Natural killer cell (primary cell): ENCODE measurements around the gene FXYD3. TPM values are rescaled to one million over a fixed set of nuclear protein-coding genes. Genes with fewer than 3 reads are reported as not detected.

ENCODE experiments used
- ATAC-seq, 3 donors: fragments of 150-1000 bp in 2 of 3; fragments of 200-7000 bp in 1 of 3; cut with Tn5 transposase; 1 replicate in 1 of 3; 2 replicates in 2 of 3; pipeline ENCODE4 v1.10.0; 2021; ENCODE audit warnings: mild to moderate bottlenecking in 2 of 3, moderate library complexity in 2 of 3
- DNase-seq, 2 donors: peaks; one replicate each; pipeline versions ENCODE4 v3.0.0 to v3.0.0-alpha.2; 2013 to 2021; ENCODE audit warnings: mixed read lengths in 1 of 2
- H3K27ac ChIP-seq: one replicate; pipeline ENCODE4 v1.5.1; 2013; ENCODE audit warnings: mild to moderate bottlenecking, low read length
- H3K27me3 ChIP-seq: one replicate; pipeline ENCODE4 v1.6.1; 2013; ENCODE audit warnings: low read length; ENCODE audit not compliant: control insufficient read depth, insufficient read depth
- H3K36me3 ChIP-seq: one replicate; pipeline ENCODE4 v1.6.1; 2013; ENCODE audit warnings: low read length; ENCODE audit not compliant: control insufficient read depth, insufficient read depth
- H3K4me1 ChIP-seq: one replicate; pipeline ENCODE4 v1.6.1; 2013; ENCODE audit warnings: low read length; ENCODE audit not compliant: control insufficient read depth, insufficient read depth
- H3K4me3 ChIP-seq: one replicate; pipeline ENCODE4 v1.5.1; 2013; ENCODE audit warnings: low read length
- H3K9me3 ChIP-seq: one replicate; pipeline ENCODE4 v1.6.1; 2013; ENCODE audit warnings: low read length; ENCODE audit not compliant: control insufficient read depth, insufficient read depth
- H3K27ac Mint-ChIP-seq, 2 donors: one replicate each; pipeline ENCODE4 v1.8.0; 2022; ENCODE audit warnings: mild to moderate bottlenecking in 2 of 2, mixed read lengths in 2 of 2, moderate library complexity in 1 of 2
- H3K27me3 Mint-ChIP-seq, 2 donors: one replicate each; pipeline ENCODE4 v1.8.0; 2022; ENCODE audit warnings: low read depth in 2 of 2, mixed read lengths in 2 of 2
- H3K36me3 Mint-ChIP-seq: one replicate; pipeline ENCODE4 v1.8.0; 2022; ENCODE audit warnings: mixed read lengths
- H3K4me1 Mint-ChIP-seq, 2 donors: one replicate each; pipeline ENCODE4 v1.8.0; 2022; ENCODE audit warnings: mixed read lengths in 2 of 2
- H3K4me3 Mint-ChIP-seq: one replicate; pipeline ENCODE4 v1.8.0; 2022; ENCODE audit warnings: mild to moderate bottlenecking, moderate library complexity, mixed read lengths
- H3K9me3 Mint-ChIP-seq, 2 donors: one replicate each; pipeline ENCODE4 v1.8.0; 2022; ENCODE audit warnings: mixed read lengths in 2 of 2
- CTCF ChIP-seq: fragments of 200-600 bp; IDR thresholded peaks from one replicate; pipeline ENCODE4 v1.8.0; 2022; ENCODE audit warnings: antibody characterized with exemption
- WGBS: methylation state at CpG from one replicate; pipeline ENCODE4 v1.1.7; 2013; ENCODE audit warnings: missing lambda C conversion rate; ENCODE audit not compliant: insufficient coverage; 5-methylcytosine and 5-hydroxymethylcytosine counted together
- intact Hi-C: fragments of 100-400 bp; cut with micrococcal nuclease; formaldehyde crosslinking; loops from one replicate; pipeline ENCODE4 v1.14.2; 2022
- total RNA-seq, 4 donors: library from RNA; stranded (reverse); fragments of 120-200 nt in 1 of 4; gene quantifications; one replicate each; pipeline versions ENCODE4 v1.2.3 to v1.2.4, GENCODE V29; 2013 to 2022

FXYD3 gene
- total RNA-seq, 3 donors from 2014 or later (not counting 1 experiment from before 2014, with no cell fraction given): not detected

GRCh38 chr19:35080613-35081170 lies 34.9 kb upstream of the FXYD3 start:
- no peak overlapping the region for H3K4me3 Mint-ChIP-seq
- Histone ChIP-seq H3K9me3 (no peaks in the 10 kb centered on the region), H3K36me3 (no peaks in the 10 kb centered on the region), H3K27me3 (no peaks in the 10 kb centered on the region), H3K27ac (no peak overlapping the region), H3K4me3 (no peak overlapping the region), H3K4me1 (peaks cover 40% of the 10 kb centered on the region)
- ATAC-seq (no peak), DNase-seq (no peak)
- H3K9me3 Mint-ChIP-seq: no peaks in the 10 kb centered on the region
- no peaks in the 10 kb centered on the region for H3K36me3 Mint-ChIP-seq
- intact Hi-C loops: no loop called here
- 92% methylated on average over 16 of the region's 16 CpGs for WGBS
- TF ChIP-seq CTCF: no peak
- H3K27ac Mint-ChIP-seq: no peak overlapping the region
- peaks cover 0 to 14% of the 10 kb centered on the region in 2 donors for H3K27me3 Mint-ChIP-seq
- peaks cover 3 to 22% of the 10 kb centered on the region in 2 donors for H3K4me1 Mint-ChIP-seq

- Mint-ChIP-seq H3K9me3 (no peaks in the 10 kb centered on the region), H3K4me3 (no peak overlapping the region), H3K36me3 (no peaks in the 10 kb centered on the region), H3K27ac (no peak overlapping the region), H3K27me3 (peaks cover 0 to 14% of the 10 kb centered on the region in 2 donors), H3K4me1 (peaks cover 8 to 27% of the 10 kb centered on the region in 2 donors)
- DNase-seq (no peak), ATAC-seq (no peak)
- Histone ChIP-seq H3K27me3 (no peaks in the 10 kb centered on the region), H3K36me3 (no peaks in the 10 kb centered on the region), H3K4me1 (peaks cover 40% of the 10 kb centered on the region), H3K4me3 (no peak overlapping the region), H3K9me3 (no peaks in the 10 kb centered on the region), H3K27ac (no peak overlapping the region)
- no peak for TF ChIP-seq CTCF
- 84% methylated on average over 6 of the region's 6 CpGs for WGBS
- intact Hi-C loops: no loop called here
Observed at GRCh38 chr19:35081201-35081600, 34.4 kb upstream of the FXYD3 start.

GRCh38 chr19:35083691-35084508 lies 31.7 kb upstream of the FXYD3 start:
- Histone ChIP-seq H3K27me3 (no peaks in the 10 kb centered on the region), H3K36me3 (no peaks in the 10 kb centered on the region), H3K4me3 (no peak overlapping the region), H3K27ac (peak overlapping the region; percentile 41), H3K9me3 (no peaks in the 10 kb centered on the region), H3K4me1 (peaks cover 39% of the 10 kb centered on the region)
- Mint-ChIP-seq H3K27me3 (peaks cover 0 to 3% of the 10 kb centered on the region in 2 donors), H3K27ac (no peak overlapping the region), H3K4me3 (no peak overlapping the region), H3K9me3 (no peaks in the 10 kb centered on the region), H3K36me3 (no peaks in the 10 kb centered on the region), H3K4me1 (peaks cover 17 to 18% of the 10 kb centered on the region in 2 donors)
- no peak for ATAC-seq
- TF ChIP-seq CTCF: no peak
- WGBS: 74% methylated on average over 15 of the region's 15 CpGs
- intact Hi-C loops: no loop called here
- DNase-seq: no peak
